NCI-H1694 treated with DMSO at 0.1 percent for 48 hours (cell line): Measurements from ENCODE around the gene ASB9.
"Not testable (repeated sequence)": the region's sequence is repeated elsewhere in the genome, so short reads cannot be mapped to it uniquely, and the experiment has no call there.

Experiments
- DNase-seq: peaks from one replicate; lab custom pipeline; 2025; lab: John Stamatoyannopoulos, UW

Gene ASB9, protein sequence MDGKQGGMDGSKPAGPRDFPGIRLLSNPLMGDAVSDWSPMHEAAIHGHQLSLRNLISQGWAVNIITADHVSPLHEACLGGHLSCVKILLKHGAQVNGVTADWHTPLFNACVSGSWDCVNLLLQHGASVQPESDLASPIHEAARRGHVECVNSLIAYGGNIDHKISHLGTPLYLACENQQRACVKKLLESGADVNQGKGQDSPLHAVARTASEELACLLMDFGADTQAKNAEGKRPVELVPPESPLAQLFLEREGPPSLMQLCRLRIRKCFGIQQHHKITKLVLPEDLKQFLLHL

DNA sequence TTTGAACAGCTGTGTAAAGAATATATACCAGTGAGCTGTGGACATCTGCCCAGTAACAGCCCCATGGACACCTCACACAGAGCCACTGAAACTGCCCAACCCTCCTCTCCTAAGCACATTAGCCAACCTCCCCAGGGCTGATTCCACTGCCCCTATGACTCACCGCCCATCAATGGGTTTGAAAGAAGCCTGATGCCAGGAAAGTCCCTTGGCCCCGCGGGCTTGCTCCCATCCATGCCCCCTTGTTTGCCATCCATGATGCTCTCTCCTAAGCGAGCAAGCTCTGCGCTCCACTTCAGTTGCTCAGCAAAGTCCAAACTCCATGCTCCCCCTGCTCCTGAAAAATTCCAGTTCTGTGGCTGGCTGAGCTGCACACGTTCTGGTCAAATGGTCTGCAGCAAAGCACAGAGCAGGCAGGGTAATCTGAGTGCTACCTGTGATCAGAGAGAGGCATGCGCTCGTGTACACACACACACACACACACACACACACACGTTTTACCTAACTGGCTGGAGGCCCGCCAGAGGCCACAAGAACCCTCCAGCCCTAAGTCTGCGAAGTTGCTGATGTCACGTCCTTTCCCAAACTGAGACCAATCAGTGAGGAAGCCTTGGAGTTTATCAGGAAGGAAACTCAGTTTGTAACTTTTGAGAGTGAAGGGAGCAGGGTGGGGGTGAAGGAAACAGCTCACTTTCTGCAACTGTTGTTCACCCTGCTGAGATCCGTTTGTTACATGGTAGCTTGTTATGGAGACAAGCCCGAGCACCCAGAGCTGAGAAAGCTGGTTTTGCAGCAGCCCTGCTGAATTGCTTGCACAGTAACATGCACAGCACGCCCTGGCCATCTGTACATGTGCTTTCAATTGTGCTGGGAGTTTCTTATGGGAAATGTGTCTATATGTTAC, at the start of gene ASB9:
ASB9 (minus strand) TSS at position 466 of the 904 bp plus-strand sequence; CDS start at position 257, 209 bp downstream.
- DNase-seq = peak; percentile 19

- DNase-seq = no peak
Measured at GRCh38 chrX:15319075-15319474, 49.2 kb upstream of the ASB9 start.

DNA sequence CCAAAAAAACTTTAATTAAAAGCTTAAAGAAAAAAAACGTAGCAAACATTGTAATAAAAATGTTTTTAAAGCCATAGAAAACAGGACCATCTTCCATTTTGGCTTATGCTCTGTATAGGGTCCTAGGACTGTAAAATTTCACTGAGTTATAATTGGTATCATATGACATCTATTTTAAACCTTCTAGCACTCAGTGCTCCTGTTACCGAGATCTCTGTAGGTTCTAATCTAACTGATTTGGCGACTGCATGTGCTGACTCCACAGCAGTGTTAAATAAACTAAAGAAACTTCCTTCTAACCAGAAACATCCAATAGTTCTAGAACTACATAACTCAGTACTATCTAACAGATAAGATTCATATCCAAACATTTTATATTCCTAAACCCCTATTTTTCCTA, 45.6 kb upstream of the ASB9 start, which contains the start of gene ASB11:
ASB11 (minus strand) TSS at position 132 of the 400 bp plus-strand sequence; CDS start at position 97, 35 bp downstream.
- no peak for DNase-seq

- DNase-seq = no peak
Measured at GRCh38 chrX:15314472-15314871, 44.6 kb upstream of the ASB9 start.

- DNase-seq = no peak
Measured at GRCh38 chrX:15311119-15311518, 41.2 kb upstream of the ASB9 start.

DNA sequence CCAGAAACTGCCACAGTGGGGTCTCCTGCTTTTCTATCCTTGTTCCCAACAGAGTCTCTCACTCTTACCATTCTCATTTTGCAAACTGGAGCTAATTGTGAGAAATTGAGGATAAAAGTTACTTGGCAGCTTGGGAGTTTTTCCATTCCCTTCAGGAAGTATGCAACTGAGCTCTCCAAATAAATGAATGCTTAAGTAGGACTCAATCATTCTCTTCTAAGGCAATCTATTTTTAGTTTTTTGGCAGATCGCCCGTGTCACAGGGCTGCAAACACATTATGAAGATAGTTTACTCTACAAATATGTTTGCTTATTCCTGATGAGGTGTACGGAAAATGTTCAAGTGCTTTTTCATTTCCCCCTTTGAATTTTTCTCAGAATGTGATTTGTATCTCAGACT, 40.2 kb upstream of the ASB9 start:
- no peak for DNase-seq

DNA sequence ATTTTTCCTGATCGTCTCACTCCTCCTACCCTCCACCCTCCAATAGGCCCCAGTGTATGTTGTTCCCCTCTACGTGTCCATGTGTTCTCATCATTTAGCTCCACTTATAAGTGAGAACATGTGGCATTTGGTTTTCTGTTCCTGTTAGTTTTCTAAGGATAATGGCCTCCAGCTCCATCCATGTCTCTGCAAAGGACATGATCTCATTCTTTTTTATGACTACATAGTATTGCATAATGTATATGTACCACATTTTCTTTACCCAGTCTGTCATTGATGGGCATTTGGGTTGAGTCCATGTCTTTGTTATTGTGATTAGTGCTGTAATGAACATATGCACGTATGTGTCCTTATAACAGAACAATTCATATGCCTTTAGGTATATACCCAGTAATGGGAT, 36.0 kb upstream of the ASB9 start:
- DNase-seq = not testable (repeated sequence)

DNA sequence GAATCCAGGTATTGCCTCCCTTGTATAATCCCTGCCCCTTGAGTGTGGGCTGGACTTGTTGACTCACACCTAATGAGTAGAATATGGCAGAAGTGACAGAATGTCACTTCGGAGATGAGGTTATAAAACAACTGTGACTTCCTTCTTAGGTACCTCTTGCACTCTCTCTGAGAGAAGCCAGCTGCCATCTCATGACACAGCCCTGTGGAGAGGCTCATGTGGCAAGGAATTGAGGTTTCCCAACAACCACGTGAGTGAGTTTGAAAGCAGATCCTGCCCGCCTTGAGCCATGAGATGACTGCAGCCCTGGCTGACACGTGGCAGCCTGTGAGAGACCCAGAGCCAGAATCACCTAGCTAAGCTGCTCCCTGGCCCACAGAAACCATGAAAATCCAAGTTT, 32.0 kb upstream of the ASB9 start:
- no peak for DNase-seq

DNA sequence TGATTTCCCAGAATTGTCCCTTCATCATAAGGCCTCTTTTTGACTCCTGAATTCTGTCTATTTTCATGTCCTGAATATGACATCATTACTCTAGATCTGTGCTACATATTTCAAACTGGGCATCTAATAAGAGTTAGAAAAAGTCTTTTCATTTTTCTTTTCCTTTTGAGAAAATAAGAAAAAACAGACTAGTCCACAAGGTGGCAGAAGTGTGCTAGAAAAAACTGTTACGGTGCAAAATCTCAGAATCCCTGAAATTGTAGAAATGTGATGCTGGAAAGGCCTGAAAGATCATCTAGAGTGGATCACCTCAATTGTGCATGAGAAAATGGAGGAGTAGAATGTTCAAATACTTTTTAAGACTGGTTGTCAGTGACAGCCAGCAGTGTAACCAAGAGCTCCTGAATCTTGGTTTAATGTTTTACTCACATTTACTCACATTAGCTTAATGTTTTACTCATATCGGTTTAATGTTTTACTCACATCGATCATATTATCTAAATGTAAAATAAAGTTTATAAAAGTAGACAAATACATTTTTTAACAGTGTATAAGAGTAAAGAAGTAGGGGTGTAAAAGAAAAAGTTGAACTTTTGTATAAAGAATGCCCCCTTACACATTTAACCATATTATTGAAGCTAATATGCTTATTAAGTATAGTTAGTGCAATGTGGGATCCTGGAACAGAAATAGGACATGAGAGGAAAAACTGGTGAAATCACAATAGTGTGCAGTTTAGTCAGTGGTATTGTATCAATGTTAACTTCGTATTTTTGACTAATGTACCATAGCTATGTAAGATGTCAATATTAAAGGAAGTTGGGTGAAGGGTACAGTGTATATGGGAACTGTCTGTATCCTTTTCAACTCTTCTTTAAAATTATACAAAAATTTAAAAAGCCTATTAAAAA, 30.3 kb upstream of the ASB9 start:
- peak; percentile 3 for DNase-seq

- DNase-seq = no peak
Measured at GRCh38 chrX:15298780-15299179, 28.9 kb upstream of the ASB9 start.

- no peak for DNase-seq
Measured at GRCh38 chrX:15298201-15298600, 28.3 kb upstream of the ASB9 start.

DNA sequence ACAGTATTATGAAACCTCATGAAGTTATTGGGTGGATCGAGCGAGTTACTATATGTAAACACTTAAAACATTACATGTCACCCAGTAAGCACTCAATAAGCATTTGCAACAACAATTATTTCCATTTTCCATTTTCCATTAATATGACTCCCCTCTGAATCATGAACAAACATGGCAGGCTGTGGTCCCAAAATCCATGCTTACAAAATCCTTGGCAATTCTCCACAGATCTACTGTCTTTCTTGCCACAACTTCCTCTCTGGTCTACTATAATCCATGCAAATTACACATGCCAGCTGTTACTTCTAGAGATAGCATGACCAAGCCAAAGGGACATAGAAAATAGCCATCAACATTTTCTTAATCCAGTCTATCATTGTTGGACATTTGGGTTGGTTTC, 23.6 kb upstream of the ASB9 start:
- no peak for DNase-seq

DNA sequence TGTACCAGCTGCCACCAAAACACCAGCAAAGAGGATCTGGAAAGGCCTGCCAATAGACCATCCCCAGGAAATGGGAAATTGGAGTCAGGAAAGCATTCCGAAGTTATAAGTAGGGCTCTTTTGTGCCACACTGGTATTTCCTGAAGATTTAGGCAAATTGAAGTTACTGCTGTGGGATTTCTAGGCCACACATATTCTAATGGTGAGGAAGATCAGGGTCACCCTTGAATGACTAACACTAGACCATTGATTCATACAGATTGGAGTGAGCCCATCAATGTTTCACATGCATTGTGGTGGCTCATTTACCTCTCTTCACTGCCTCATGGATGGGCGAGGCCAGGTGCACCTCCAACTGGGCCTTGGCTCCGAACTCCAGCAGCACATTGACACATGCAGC, 23.0 kb upstream of the ASB9 start:
- no peak for DNase-seq

GRCh38 chrX:15277604-15278003, 7.7 kb upstream of the ASB9 start:
- DNase-seq = no peak

- DNase-seq = no peak
Measured at GRCh38 chrX:15274946-15275345, 5.1 kb upstream of the ASB9 start.

DNA sequence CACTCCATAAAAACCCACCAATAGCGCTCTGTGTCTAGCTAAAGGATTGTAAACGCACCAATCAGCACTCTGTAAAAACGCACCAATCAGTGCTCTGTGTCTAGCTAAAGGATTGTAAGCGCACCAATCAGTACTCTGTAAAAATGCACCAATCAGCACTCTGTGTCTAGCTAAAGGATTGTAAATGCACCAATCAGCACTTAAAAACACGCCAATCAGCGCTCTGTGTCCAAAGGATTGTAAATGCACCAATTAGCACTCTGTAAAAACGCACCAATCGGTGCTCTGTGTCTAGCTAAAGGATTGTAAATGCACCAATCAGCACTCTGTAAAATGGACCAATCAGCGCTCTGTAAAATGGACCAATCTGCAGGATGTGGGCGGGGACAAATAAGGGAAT, 3.4 kb upstream of the ASB9 start:
- not testable (repeated sequence) for DNase-seq

DNA sequence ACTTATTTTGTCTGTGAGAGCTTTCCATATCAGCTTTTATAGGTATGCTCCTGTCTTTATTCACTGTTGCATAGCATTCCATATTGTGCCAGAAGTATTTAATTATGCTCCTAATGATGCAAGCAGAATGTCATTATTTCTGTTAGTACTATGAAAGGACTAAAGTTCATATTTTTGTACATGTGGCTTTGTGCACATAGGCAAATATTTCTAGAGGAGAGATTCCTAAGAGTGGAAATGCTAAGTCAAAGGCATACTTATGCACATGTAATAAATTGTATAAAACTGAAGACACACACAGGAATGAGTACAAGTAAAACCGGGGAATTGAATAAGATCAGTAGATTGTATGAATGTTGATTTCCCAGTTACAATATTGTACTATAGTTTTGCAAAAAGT, 1.9 kb upstream of the ASB9 start:
- no peak for DNase-seq

DNA sequence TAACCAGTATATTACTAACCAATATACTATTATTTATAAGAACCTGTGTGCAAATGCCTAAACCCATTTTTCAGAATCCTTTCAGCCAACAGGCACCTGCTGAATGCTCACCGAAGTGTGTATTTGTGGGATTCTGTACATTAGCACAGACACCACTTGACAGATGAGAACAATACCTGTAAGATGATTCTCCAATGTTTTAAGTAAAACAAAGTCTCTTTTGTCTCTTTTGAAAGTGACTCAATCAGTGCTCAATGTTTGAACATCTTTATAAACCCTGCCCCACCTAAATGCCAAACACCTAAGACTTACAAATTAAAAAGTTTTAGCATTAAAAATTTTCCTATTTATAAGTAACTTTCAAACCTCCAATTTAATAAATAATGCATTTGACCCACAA, 763 bp downstream of the ASB9 start:
- no peak for DNase-seq

GRCh38 chrX:15254852-15255251, 15.0 kb downstream of the ASB9 start:
- no peak for DNase-seq

GRCh38 chrX:15245896-15246295, 24.0 kb downstream of the ASB9 start:
- DNase-seq = no peak

GRCh38 chrX:15244421-15244820, 25.5 kb downstream of the ASB9 start:
- no peak for DNase-seq

DNA sequence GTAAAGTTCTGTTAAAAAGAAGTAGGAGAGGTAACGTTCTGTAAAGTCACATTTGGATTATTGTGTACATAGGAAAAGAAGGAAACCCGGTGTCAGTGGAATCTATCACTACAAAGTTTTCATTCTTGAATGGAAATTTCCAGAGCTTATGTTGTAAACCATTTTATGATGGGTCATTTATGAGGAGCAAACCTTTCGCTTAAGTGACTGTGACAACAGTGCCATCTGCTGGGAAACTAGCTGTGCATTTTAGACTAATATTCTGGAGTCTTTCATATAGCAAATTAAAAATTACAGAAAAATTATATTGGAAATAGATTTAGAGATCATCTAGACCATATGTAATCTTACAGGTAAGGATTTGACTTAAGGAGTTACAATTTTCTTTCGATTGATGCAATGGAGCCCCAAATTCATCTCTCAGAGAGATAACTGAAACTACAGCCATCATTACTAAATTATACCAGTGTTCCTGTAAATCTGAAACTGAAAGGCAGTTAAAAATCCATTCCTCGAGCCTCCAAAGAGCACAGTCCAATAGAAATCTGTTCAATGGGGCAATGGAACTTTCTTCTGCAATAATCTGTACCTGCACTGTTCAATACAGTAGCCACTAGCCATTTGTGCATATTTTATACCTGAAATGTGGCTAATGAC, 26.9 kb downstream of the ASB9 start:
- peak; percentile 33 for DNase-seq
